IMR-90 (cell line): Measurements from ENCODE around the gene ACSBG1. TPM values are rescaled to one million over a fixed set of nuclear protein-coding genes. Genes with fewer than 3 reads are reported as not detected.

Experiments used
- ATAC-seq: fragments of 200-7000 bp; cut with Tn5 transposase; 2 replicates; pipeline ENCODE4 v1.9.1; 2020; ENCODE audit warnings: low read depth, mild to moderate bottlenecking, moderate library complexity
- BruUV-seq: library from RNA; stranded (reverse); fragments of 400-500 nt; replicated peaks from 2 replicates; lab custom pipeline; 2021; lab: Mats Ljungman, UMichigan
- CTCF ChIA-PET: fragments of 300-600 bp; formaldehyde crosslinking; extraction: SDS; loops from one replicate; lab custom pipeline; 2021; ENCODE audit warnings: antibody characterized with exemption; lab: Yijun Ruan, JAX
- POLR2A ChIA-PET: fragments of 300-600 bp; sonication (Branson Sonifier 250); formaldehyde crosslinking; loops from one replicate; lab custom pipeline; 2022; ENCODE audit warnings: antibody characterized with exemption; ENCODE audit not compliant: unreplicated experiment; lab: Charles Lee
- DNase-seq: peaks from one replicate; pipeline ENCODE4 v3.0.0; 2013
- H2AFZ ChIP-seq: replicated peaks from 2 replicates; pipeline ENCODE3; 2013; ENCODE audit warnings: low read length, mild to moderate bottlenecking; ENCODE audit not compliant: poor library complexity
- H2AK5ac ChIP-seq: 2 replicates; pipeline ENCODE4 v1.6.1; 2013; ENCODE audit warnings: low read depth, low read length, inconsistent platforms
- H2AK9ac ChIP-seq: replicated peaks from 2 replicates; pipeline ENCODE3; 2013; ENCODE audit warnings: mild to moderate bottlenecking, low read depth, low read length, moderate library complexity; ENCODE audit not compliant: poor library complexity
- H2BK120ac ChIP-seq: 2 replicates; pipeline ENCODE4 v1.6.1; 2013; ENCODE audit warnings: low read depth, low read length, inconsistent platforms
- H2BK15ac ChIP-seq: 3 replicates; pipeline ENCODE4 v1.6.1; 2013; ENCODE audit warnings: low read depth, low read length, inconsistent platforms
- H2BK20ac ChIP-seq: 2 replicates; pipeline ENCODE4 v1.6.1; 2013; ENCODE audit warnings: low read depth, mild to moderate bottlenecking, inconsistent platforms, low read length, moderate library complexity
- H2BK5ac ChIP-seq: 2 replicates; pipeline ENCODE4 v1.6.1; 2013; ENCODE audit warnings: mild to moderate bottlenecking, low read depth, low read length, inconsistent platforms; ENCODE audit not compliant: poor library complexity, severe bottlenecking
- H3K14ac ChIP-seq: replicated peaks from 2 replicates; pipeline ENCODE4 v1.6.1; 2013; ENCODE audit warnings: low read depth, low read length, inconsistent platforms
- H3K18ac ChIP-seq: 2 replicates; pipeline ENCODE4 v1.6.1; 2013; ENCODE audit warnings: low read depth, low read length, control low read depth
- H3K23ac ChIP-seq: 2 replicates; pipeline ENCODE4 v1.6.1; 2013; ENCODE audit warnings: low read depth, low read length, inconsistent platforms
- H3K27ac ChIP-seq: 2 replicates; pipeline ENCODE4 v1.5.1; 2013; ENCODE audit warnings: mild to moderate bottlenecking, control low read depth, low read length; ENCODE audit not compliant: insufficient read depth
- H3K27me3 ChIP-seq: 2 replicates; pipeline ENCODE4 v1.6.1; 2013; ENCODE audit warnings: low read length; ENCODE audit not compliant: control insufficient read depth, insufficient read depth
- H3K36me3 ChIP-seq: 2 replicates; pipeline ENCODE4 v1.6.1; 2013; ENCODE audit warnings: low read length, mixed read lengths; ENCODE audit not compliant: control insufficient read depth, insufficient read depth
- H3K4ac ChIP-seq: 2 replicates; pipeline ENCODE4 v1.6.1; 2013; ENCODE audit warnings: low read depth, low read length, inconsistent platforms
- H3K4me1 ChIP-seq: 2 replicates; pipeline ENCODE4 v1.6.1; 2013; ENCODE audit warnings: low read length, mixed read lengths; ENCODE audit not compliant: control insufficient read depth, insufficient read depth
- H3K4me2 ChIP-seq: 2 replicates; pipeline ENCODE4 v1.6.1; 2013; ENCODE audit warnings: low read depth, mild to moderate bottlenecking, control low read depth, low read length, moderate library complexity
- H3K4me3 ChIP-seq: 2 replicates; pipeline ENCODE4 v1.5.1; 2013; ENCODE audit warnings: low read depth, mild to moderate bottlenecking, control low read depth, low read length, moderate library complexity; ENCODE audit not compliant: insufficient read depth
- H3K56ac ChIP-seq: 2 replicates; pipeline ENCODE4 v1.6.1; 2013; ENCODE audit warnings: low read length, inconsistent platforms; ENCODE audit not compliant: insufficient read depth; ENCODE audit errors: extremely low read depth
- H3K79me1 ChIP-seq, 2 experiments: 2 replicates each; pipeline ENCODE4 v1.6.1; 2013; ENCODE audit warnings: low read length in 2 of 2, inconsistent platforms in 1 of 2, low read depth in 1 of 2
- H3K9ac ChIP-seq: 2 replicates; pipeline ENCODE4 v1.6.1; 2013; ENCODE audit warnings: low read depth, low read length, control low read depth
- H3K9me1 ChIP-seq: 2 replicates; pipeline ENCODE4 v1.6.1; 2013; ENCODE audit warnings: low read length, inconsistent platforms; ENCODE audit not compliant: insufficient read depth
- H3K9me3 ChIP-seq: 2 replicates; pipeline ENCODE4 v1.6.1; 2013; ENCODE audit warnings: low read length; ENCODE audit not compliant: control insufficient read depth, insufficient read depth
- H4K20me1 ChIP-seq: 2 replicates; pipeline ENCODE4 v1.6.1; 2013; ENCODE audit warnings: low read length, inconsistent platforms; ENCODE audit not compliant: insufficient read depth
- H4K5ac ChIP-seq: 2 replicates; pipeline ENCODE4 v1.6.1; 2013; ENCODE audit warnings: mild to moderate bottlenecking, low read depth, low read length, control low read depth
- H4K8ac ChIP-seq, 2 experiments: 2 replicates each; pipeline ENCODE4 v1.6.1; 2013; ENCODE audit warnings: low read depth in 2 of 2, low read length in 2 of 2, control low read depth in 1 of 2, inconsistent platforms in 1 of 2
- H4K91ac ChIP-seq: 2 replicates; pipeline ENCODE4 v1.6.1; 2013; ENCODE audit warnings: low read depth, low read length, inconsistent platforms; ENCODE audit not compliant: insufficient read depth
- BHLHE40 ChIP-seq: fragments of 150-350 bp; IDR thresholded peaks from 2 replicates; pipeline ENCODE4 v1.6.1; 2016; ENCODE audit warnings: mild to moderate bottlenecking, low read depth, low read length
- CEBPB ChIP-seq: IDR thresholded peaks from 2 replicates; pipeline ENCODE4 v1.6.1; 2012; ENCODE audit warnings: low read depth, low read length, improper control_type of control experiment
- CHD1 ChIP-seq: IDR thresholded peaks from 2 replicates; pipeline ENCODE4 v1.6.1; 2012; ENCODE audit warnings: low read depth, low read length, improper control_type of control experiment
- FOS ChIP-seq: fragments of 150-350 bp; IDR thresholded peaks from 2 replicates; pipeline ENCODE4 v1.6.1; 2016; ENCODE audit warnings: low read depth, low read length
- NFE2L2 ChIP-seq: fragments of 150-350 bp; IDR thresholded peaks from 2 replicates; pipeline ENCODE4 v1.6.1; 2016; ENCODE audit warnings: low read depth, mild to moderate bottlenecking, low read length
- RAD21 ChIP-seq: IDR thresholded peaks from 2 replicates; pipeline ENCODE4 v1.6.1; 2012; ENCODE audit warnings: low read length, improper control_type of control experiment
- RCOR1 ChIP-seq: IDR thresholded peaks from 2 replicates; pipeline ENCODE4 v1.6.1; 2012; ENCODE audit warnings: mild to moderate bottlenecking, low read length, improper control_type of control experiment; ENCODE audit not compliant: insufficient replicate concordance
- SMC3 ChIP-seq: fragments of 150-350 bp; IDR thresholded peaks from 2 replicates; pipeline ENCODE4 v1.6.1; 2016; ENCODE audit warnings: low read depth, mild to moderate bottlenecking, antibody characterized with exemption, low read length, moderate library complexity
- USF2 ChIP-seq: fragments of 150-350 bp; IDR thresholded peaks from 2 replicates; pipeline ENCODE4 v1.6.1; 2017; ENCODE audit warnings: mild to moderate bottlenecking, antibody characterized with exemption, low read length, low read depth
- WGBS, 2 experiments: methylation state at CpG; one replicate each; pipeline versions ENCODE4 v1.1.5 to v1.1.7; 2013; ENCODE audit warnings: missing lambda C conversion rate in 2 of 2; ENCODE audit not compliant: insufficient read length in 1 of 2; ENCODE audit errors: extremely low coverage in 2 of 2; 5-methylcytosine and 5-hydroxymethylcytosine counted together
- dilution Hi-C: fragments of 300-500 bp; cut with HindIII; formaldehyde crosslinking; loops from one replicate; pipeline ENCODE4 v1.14.3; 2018; ENCODE audit warnings: low sequenced_read_pairs; ENCODE audit not compliant: unreplicated experiment
- in situ Hi-C: fragments of 300-500 bp; cut with MboI; formaldehyde crosslinking; loops from 3 replicates; pipeline ENCODE4 v1.14.3; 2019; ENCODE audit warnings: low sequenced_read_pairs, inconsistent platforms, mixed read lengths
- intact Hi-C: fragments of 100-400 bp; cut with micrococcal nuclease; formaldehyde crosslinking; loops from 2 replicates; pipeline ENCODE4 v1.10.0; 2022
- polyA plus RNA-seq, 3 experiments: library from polyadenylated mRNA; depleted of rRNA; stranded (reverse); fragments of >200 nt; gene quantifications; 2 replicates each; pipeline ENCODE4 v1.2.3, GENCODE V29; 2012; ENCODE audit warnings: low replicate concordance in 1 of 3
- total RNA-seq: library from RNA; depleted of rRNA; stranded (reverse); fragments of >200 nt; gene quantifications from 2 replicates; pipeline ENCODE4 v1.2.3, GENCODE V29; 2012
- TF ChIP-seq, protein P1 (sequence below): conservative IDR thresholded peaks from 2 replicates; pipeline ENCODE4 v1.5.1; 2012; ENCODE audit warnings: mild to moderate bottlenecking, low read depth, low read length, improper control_type of control experiment

Gene ACSBG1
- total and polyA plus RNA-seq, 2 of the 4 experiments (the other 2 are of a cell fraction), result 0.02 TPM; not detected in 1

- Histone ChIP-seq H3K9me3 (no peaks in the 10 kb centered on the region), H4K20me1 (peaks cover 10% of the 10 kb centered on the region; the same call in 1 of the 2 replicates), H3K9me1 (peaks cover 11% of the 10 kb centered on the region), H3K18ac (no peak overlapping the region), H3K79me1 (peaks cover 15 to 47% of the 10 kb centered on the region in 2 experiments), H3K4me2 (peak overlapping the region; percentile 82), H3K4me1 (peaks cover 5% of the 10 kb centered on the region), H3K56ac (peak overlapping the region; percentile 38; the same call in 1 of the 2 replicates), H3K14ac (peak overlapping the region; percentile 52; the same call in 1 of the 2 replicates), H2BK120ac (no peak overlapping the region), H2BK20ac (no peak overlapping the region), H4K5ac (no peak overlapping the region), H3K23ac (peak overlapping the region; percentile 6), H2BK5ac (no peak overlapping the region), H2AK9ac (peak overlapping the region; percentile 59), H4K91ac (no peak overlapping the region), H3K9ac (peak overlapping the region; percentile 48), H3K27me3 (no peaks in the 10 kb centered on the region), H3K36me3 (peaks cover 1% of the 10 kb centered on the region; the same call in 1 of the 2 replicates), H2AFZ (peak overlapping the region; percentile 98), H4K8ac (no peak overlapping the region), H3K4ac (no peak overlapping the region), H2AK5ac (peak overlapping the region; percentile 55), H2BK15ac (no peak overlapping the region), H3K4me3 (peak overlapping the region; percentile 57), H3K27ac (peak overlapping the region; percentile 9; the same call in 1 of the 2 replicates)
- intact Hi-C loops (no loop called here), dilution Hi-C loops (no loop called here), in situ Hi-C loops (no loop called here)
- DNase-seq (no peak), ATAC-seq (no peak)
- POLR2A ChIA-PET, result no interaction called here
- WGBS, 2 experiments, result 2% methylated on average over 11 of the region's 20 CpGs; no CpG with 5 or more reads in 1 of the 2 experiments
- BruUV-seq, result no TSS peak
- CTCF ChIA-PET, result interaction anchor here (0.9 kb wide), 1 partner anchor 13 kb away, joined by 3 read pairs; no protein-coding TSS in a partner anchor
- no peak for TF ChIP-seq BHLHE40
- no peak for TF ChIP-seq RCOR1
- TF ChIP-seq USF2, result no peak
- TF ChIP-seq CHD1, result no peak
- TF ChIP-seq, protein P1, sequence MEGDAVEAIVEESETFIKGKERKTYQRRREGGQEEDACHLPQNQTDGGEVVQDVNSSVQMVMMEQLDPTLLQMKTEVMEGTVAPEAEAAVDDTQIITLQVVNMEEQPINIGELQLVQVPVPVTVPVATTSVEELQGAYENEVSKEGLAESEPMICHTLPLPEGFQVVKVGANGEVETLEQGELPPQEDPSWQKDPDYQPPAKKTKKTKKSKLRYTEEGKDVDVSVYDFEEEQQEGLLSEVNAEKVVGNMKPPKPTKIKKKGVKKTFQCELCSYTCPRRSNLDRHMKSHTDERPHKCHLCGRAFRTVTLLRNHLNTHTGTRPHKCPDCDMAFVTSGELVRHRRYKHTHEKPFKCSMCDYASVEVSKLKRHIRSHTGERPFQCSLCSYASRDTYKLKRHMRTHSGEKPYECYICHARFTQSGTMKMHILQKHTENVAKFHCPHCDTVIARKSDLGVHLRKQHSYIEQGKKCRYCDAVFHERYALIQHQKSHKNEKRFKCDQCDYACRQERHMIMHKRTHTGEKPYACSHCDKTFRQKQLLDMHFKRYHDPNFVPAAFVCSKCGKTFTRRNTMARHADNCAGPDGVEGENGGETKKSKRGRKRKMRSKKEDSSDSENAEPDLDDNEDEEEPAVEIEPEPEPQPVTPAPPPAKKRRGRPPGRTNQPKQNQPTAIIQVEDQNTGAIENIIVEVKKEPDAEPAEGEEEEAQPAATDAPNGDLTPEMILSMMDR, result no peak
- no peak for TF ChIP-seq NFE2L2
- no peak for TF ChIP-seq SMC3
- TF ChIP-seq RAD21, result no peak
- no peak for TF ChIP-seq CEBPB
- no peak for TF ChIP-seq FOS
These were observed 84.3 kb downstream of the ACSBG1 start for GRCh38 chr15:78149805-78150751.
